GM19351 (cell line): ENCODE measurements around the gene PIEZO2.

ENCODE experiments used
- ATAC-seq: cut with Tn5 transposase; IDR thresholded peaks from one replicate; pipeline ENCODE4 v1.9.1; 2021; ENCODE audit warnings: mild to moderate bottlenecking, moderate library complexity; ENCODE audit not compliant: unreplicated experiment

PIEZO2 gene

DNA sequence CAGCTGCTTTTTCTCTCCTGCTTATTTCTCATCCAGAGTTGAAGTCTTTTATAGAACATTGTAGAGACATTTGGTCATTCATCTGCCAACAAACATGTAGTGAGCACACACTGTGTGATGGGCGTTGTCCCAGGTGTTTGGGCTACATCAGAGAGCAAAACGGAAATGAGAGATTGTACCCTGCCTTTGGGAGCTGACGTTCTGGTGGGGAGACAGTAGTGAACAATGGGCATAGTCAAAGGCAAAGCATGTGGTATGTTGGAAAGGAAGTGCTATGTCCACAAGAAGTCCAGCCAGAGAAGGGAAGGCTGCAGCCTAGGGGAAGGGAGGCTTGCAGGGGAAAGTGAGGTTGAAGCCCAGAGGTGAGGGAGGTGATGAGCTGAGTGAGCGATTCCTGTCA is 78.1 kb downstream of the PIEZO2 start:
- no peak for ATAC-seq

DNA sequence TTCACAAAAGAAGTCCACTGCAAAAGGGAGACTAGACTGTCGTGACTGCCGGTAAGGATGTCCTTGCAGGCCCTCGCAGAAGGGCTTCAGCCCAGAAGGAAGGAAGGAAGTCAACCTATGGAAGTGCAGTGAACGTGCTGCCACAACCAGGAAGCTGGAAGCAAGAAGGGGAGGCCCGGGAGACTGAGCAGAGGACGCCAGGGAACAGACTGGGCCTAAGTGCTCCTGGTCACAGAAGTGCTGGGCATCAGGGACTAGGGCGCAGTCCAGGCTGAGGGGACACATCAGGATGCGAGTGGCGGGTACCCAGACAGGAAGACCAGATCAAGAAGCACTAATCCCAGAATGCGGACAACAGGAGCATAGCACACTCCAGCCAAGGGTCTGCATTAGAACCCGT is 78.8 kb downstream of the PIEZO2 start:
- ATAC-seq: no peak

GRCh38 chr18:11066038-11066437 is 83.3 kb downstream of the PIEZO2 start:
- no peak for ATAC-seq

GRCh38 chr18:11064727-11065460 is 84.5 kb downstream of the PIEZO2 start:
- ATAC-seq: no peak

- no peak for ATAC-seq
Measured at GRCh38 chr18:11064106-11064505, 85.3 kb downstream of the PIEZO2 start.

DNA sequence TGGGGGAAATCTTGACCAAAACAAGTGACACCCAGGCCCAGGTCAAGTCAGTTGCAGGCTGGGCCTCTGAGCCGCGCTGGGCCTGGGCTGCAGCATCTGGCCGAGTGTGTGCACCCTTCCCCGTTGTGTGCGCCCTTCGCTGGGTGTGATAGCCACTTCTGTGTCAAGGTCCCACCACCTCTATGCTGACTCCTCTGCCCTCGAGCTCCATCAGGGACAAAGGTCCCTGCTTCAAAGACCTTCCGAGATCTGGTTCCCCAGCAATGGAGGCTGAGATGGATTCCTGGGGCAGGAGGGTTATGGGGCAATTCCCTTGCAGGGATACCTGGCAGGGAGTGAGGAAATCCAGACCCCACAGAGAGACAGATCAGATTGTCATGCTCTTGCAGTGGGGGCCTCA is 93.6 kb downstream of the PIEZO2 start:
- ATAC-seq: no peak

- ATAC-seq: no peak
Measured at GRCh38 chr18:11054497-11054896, 94.9 kb downstream of the PIEZO2 start.

DNA sequence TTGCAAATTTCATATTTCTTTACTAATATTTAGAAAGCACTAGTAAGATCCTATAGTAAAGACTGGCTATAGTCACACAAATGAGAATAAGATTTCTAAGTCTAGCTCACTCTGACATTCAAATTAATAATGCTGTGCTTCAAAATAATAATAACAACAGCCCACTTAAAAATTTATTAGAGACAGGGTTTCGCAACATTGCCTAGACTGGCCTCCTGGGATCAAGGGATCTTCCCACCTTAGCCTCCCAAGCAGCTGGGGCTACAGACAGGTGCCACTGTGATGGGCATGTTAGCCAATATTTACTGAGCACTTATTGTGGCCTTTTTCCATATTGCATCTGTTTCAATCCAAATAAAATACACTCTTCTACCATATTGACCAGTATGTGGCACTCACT is 96.1 kb downstream of the PIEZO2 start:
- ATAC-seq: no peak

- ATAC-seq: no peak
Measured at GRCh38 chr18:11052800-11053199, 96.6 kb downstream of the PIEZO2 start.

- ATAC-seq: no peak
Measured at GRCh38 chr18:11051462-11051861, 97.9 kb downstream of the PIEZO2 start.

- ATAC-seq: no peak
Measured at GRCh38 chr18:11050966-11051365, 98.4 kb downstream of the PIEZO2 start.

DNA sequence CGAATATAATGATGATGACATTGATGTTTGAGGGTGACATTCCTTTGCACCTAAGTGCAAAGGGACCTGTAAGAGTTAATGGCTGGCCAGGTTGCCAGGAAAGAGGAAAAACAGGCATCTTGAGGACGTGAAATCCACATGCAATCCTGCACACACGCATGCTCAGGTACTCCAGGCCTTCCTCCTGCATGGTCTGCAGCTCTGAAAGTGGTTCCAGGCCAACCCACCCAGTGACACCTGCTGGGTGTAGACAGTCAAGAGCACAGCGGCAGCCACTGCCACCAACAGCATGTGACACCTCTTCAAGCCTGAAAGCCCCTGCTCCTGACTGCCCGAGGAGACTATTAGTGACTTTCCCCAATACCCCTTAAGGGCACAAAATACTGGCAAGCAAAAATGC is 101.6 kb downstream of the PIEZO2 start:
- no peak for ATAC-seq

GRCh38 chr18:11047156-11047555 is 102.2 kb downstream of the PIEZO2 start:
- no peak for ATAC-seq

DNA sequence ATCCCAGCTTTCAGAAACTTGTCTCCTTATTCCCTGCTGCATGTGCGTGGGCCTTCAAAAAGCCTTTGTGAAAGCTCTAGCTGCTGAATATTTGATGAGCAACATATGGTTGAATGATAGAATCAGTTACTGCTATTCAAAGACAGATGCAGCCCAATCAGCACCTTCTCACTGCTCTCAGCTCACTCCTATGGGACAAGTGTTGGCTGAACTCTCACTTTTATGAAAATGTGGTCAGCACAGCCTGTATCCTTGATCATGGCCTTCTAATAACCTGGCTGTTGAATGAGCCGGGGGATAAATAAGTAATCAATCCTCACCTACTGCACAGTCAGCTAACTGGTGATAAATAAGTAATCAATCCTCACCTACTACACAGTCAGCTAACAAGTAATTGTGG is 103.2 kb downstream of the PIEZO2 start:
- no peak for ATAC-seq

GRCh38 chr18:11043694-11044093 is 105.7 kb downstream of the PIEZO2 start:
- no peak for ATAC-seq

GRCh38 chr18:11042247-11042646 is 107.1 kb downstream of the PIEZO2 start:
- ATAC-seq: no peak

GRCh38 chr18:11040823-11041656 is 108.3 kb downstream of the PIEZO2 start:
- no peak for ATAC-seq

- no peak for ATAC-seq
Measured at GRCh38 chr18:11040359-11040758, 109.0 kb downstream of the PIEZO2 start.

GRCh38 chr18:11037533-11038240 is 111.7 kb downstream of the PIEZO2 start:
- no peak for ATAC-seq

- ATAC-seq: no peak
Measured at GRCh38 chr18:11035814-11036495, 113.4 kb downstream of the PIEZO2 start.

- no peak for ATAC-seq
Measured at GRCh38 chr18:11035376-11035775, 114.0 kb downstream of the PIEZO2 start.
